Limb (tissue), 2 donors: Measurements from ENCODE around the gene GET3.

Experiments used
- DNase-seq, 2 donors: peaks; one replicate each; pipeline ENCODE4 v3.0.0-alpha.2; 2016; ENCODE audit errors: extremely low spot score in 2 of 2

GET3 gene

GRCh38 chr19:12779162-12779993 is 42.1 kb downstream of the GET3 start:
- peak; percentile 87 to 88 for DNase-seq

- no peak for DNase-seq
Observed at GRCh38 chr19:12782174-12782423, 44.8 kb downstream of the GET3 start.

GRCh38 chr19:12782424-12783290 is 45.4 kb downstream of the GET3 start:
- DNase-seq: peak; percentile 75 to 94

GRCh38 chr19:12783291-12783848 is 46.1 kb downstream of the GET3 start:
- DNase-seq: no peak

DNA sequence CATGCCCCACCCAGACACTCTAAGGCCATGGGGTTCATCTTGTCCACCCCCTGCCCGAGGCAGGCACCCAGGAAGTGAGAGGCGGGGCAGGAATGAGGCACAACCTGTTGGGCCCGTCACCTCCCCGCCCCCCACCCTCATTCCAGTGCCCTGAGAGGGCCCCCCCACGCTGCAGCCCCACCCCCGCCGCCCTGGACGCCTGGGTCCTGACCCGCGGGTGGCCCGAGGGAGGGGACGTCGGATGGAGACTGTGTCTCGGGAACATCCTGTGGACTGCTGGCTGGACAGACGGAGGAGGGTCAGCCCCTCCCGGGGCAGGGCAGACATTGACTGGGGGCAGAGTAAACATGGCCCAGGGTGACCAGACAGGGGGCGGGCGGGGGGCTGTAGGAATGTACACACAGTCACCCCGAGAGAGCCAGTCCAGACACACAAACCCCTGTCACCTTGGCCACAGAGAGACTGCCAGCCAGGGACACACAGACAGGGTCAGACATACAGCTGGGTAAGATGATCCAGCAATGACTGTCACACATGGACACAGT is 46.6 kb downstream of the GET3 start:
- DNase-seq: peak in 1 of 2 donors; percentile 34

DNA sequence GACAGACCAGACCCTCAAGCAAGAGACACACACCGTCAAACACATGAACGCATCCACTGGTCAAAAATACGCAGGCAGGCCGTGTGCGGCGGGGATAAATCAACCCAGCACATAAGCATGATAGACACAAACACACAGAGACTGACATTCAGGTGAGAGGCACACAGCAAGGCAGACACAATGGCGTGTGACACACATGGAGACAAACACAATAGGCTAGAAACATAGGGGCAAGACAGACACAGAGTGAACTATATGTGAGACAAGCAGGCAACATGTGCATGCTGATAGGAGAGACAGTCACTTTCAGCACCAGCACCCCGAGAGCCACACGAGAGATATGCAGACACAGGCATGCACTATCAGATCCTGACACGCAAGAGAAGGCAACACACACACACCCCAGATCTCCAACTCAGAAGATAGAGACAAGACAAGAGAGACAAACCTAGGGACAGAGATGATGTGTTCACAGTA is 47.1 kb downstream of the GET3 start:
- peak; percentile 2 to 34 for DNase-seq

DNA sequence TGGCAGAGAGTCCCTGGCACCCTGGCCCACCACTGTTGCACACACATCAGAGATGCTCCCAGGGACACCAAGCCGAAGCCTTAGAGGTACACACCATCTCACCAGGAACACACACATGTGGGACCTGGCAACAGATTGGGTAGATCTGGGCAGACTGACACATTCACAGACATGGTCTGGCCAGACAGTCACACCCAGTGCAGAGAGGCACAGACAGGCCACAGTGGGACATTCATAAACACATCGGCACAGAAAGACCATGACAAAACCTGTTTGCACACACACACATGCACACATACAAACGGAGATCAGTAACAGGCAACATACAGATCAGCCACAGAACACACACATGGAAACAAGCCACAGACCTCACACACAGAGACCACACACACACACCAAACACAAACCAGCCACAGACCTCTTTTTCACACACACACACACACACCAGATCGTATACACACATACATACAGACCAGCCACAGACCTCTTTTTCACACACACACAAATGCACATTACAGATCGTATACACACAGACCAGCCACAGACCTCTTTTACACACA is 47.7 kb downstream of the GET3 start:
- DNase-seq: peak in 1 of 2 donors; percentile 40

DNA sequence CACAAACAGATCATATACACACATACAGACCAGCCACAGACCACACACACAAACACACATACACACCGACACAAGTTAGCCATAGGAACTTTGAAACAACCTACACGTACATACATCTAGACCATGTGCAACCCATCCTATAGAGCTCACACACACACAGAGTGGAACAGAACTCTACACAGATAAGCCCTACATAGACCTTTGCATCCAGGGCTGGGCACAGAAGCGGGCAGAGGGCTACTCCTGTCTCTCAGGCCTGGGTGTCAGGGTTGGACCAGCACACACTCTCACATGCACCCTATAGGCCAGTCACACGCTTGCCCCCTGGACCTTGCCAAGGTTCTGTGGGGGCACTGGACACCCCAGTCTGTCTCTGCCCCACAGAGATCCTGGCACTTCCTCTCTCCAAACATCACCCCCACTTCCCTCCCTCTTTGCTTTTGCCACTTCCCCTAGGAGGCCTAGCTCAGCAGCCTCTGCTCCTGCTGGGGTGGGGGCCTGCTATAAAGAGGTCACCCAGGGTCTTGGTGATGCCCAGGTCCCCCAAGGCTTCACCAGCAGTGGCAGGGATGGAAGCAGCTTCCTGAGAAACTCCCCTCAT is 48.2 kb downstream of the GET3 start:
- DNase-seq: no peak

- DNase-seq: peak in 1 of 2 donors; percentile 2
Observed at GRCh38 chr19:12786141-12786870, 49.0 kb downstream of the GET3 start.

- no peak for DNase-seq
Observed at GRCh38 chr19:12786952-12787351, 49.7 kb downstream of the GET3 start.

- no peak for DNase-seq
Observed at GRCh38 chr19:12787458-12787857, 50.2 kb downstream of the GET3 start.

GRCh38 chr19:12788042-12788681 is 50.9 kb downstream of the GET3 start:
- DNase-seq: peak in 1 of 2 donors; percentile 59

- peak; percentile 64 to 84 for DNase-seq
Observed at GRCh38 chr19:12788682-12789097, 51.4 kb downstream of the GET3 start.

DNA sequence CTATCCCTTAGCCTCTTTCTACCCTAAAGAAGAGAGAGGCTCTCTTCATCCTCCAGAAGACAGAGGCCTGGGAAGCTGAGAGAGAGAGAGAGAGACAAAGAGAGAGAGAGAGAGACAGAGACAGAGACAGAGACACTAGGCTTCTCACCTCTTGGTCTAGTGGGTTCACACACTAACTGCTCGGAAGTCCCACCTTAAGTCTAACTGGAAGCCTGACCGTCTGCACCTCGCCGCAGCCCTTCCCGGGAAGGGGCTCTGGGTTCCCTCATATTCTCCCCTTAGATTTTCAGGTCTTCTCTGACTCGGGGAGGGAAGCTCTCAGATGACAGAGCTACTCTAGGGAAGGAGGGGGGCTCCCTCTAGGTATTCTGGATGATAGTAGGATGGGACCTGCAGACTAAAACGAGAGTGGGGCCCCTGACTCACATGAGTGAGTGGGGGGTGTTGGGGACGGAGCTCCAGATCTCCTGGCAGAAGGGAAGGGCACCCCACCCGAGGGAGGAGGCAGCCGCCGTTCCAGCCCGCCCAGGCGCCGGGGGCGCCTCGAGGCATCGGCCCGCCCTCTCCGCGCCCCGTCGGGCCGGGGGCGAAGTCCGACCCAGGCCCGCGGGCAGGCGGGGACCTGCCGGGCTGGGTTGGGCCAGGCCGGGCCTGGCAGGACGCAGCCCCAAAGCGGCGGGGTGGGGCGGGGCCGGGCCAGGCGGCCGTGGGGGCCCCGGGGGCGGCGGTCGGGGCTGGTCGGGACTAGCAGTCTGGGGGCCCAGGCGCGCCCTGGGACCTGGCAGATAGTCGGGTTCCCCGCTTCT is 52.0 kb downstream of the GET3 start:
- DNase-seq: no peak

DNA sequence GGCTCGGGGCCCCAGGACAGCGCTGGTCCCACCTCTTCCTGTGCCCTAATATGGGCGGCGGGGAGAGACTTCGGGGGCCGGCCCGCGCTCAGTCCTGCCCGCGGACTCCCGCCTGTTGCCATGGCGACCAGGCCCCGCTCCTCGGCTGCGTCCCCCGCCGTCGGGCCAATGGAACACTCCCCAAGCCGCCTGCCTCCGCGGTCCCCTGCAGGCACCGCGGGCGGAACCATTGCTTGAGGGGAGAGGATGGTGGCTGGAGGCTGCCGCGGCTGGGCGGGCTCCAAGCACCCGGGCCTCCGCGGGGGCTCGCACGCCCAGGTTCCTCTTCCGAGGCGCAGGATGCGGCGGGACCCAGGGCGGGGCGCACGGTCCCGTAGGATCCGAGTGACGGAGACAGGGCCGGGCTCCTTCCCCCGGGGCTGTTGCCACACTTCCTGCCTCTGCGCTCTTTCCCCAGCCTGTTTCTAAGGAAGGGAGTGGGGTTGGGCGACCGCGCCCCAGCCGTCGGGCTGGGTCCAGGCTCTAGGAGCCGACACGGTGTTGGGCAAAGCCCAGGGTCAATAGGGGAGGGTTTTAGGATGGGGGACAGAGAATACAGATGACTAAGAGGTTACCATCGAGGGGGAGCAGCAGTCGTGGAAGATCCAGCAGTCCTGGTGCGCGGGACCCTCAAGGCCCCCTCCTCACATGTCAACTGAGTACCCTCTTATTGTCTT is 52.8 kb downstream of the GET3 start:
- peak; percentile 92 to 96 for DNase-seq

DNA sequence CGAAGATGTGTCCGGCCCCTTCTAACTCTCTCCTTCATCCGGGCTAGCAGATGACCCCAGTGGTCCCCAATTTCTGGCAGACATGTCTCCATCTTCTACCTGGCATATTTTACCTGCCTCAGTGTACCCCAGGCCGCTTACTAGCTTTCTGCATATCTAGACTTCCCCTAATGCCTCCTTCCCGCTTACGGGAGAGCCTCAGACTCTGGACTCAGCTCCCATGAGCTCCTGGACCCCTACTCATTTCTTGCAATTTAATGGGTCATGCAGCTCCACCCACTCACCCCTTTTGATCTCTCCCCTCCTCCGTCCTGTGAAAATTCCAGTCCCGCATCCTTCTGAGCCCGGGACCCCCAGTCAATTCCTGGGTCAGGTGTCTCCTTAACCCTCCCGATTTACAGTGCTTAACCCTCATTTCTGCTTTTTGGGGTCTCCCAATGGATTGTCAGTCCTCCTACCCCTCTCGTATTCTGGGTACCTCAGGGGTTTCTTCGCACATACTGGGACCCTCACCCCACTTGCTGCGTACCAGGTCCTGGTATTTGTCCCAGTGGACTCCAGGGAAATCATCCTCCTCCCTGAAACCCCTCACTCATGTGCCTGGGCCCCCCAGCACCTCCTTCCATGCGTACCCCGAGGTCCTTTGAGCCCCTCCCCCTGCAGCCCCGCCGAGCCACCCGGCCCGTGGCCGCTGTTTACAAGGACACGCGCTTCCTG is 53.5 kb downstream of the GET3 start:
- peak; percentile 10 to 55 for DNase-seq

- DNase-seq: peak; percentile 91 to 97
Observed at GRCh38 chr19:12791345-12792050, 54.2 kb downstream of the GET3 start, which contains the start of gene JUNB. TSS of gene JUNB (plus strand) at chr19:12791486. CDS start at chr19:12791772, 286 bp downstream.
